HG02981 (cell line): ENCODE data around the gene PRRX2.
"Not testable (repeated sequence)": the region's sequence is repeated elsewhere in the genome, so short reads cannot be mapped to it uniquely, and the experiment has no call there.

Experiments used
- ATAC-seq: cut with Tn5 transposase; IDR thresholded peaks from one replicate; pipeline ENCODE4 v1.9.1; 2021; ENCODE audit warnings: mild to moderate bottlenecking, moderate library complexity; ENCODE audit not compliant: unreplicated experiment

Gene PRRX2

GRCh38 chr9:129731477-129732085 lies 66.1 kb downstream of the PRRX2 start:
- ATAC-seq = no peak

GRCh38 chr9:129732100-129732499 lies 66.7 kb downstream of the PRRX2 start:
- no peak for ATAC-seq

- no peak for ATAC-seq
These were observed 67.6 kb downstream of the PRRX2 start for GRCh38 chr9:129732946-129733631.

- ATAC-seq = no peak
These were observed 68.1 kb downstream of the PRRX2 start for GRCh38 chr9:129733632-129733953.

- no peak for ATAC-seq
These were observed 70.1 kb downstream of the PRRX2 start for GRCh38 chr9:129735546-129735945.

- ATAC-seq = no peak
These were observed 70.9 kb downstream of the PRRX2 start for GRCh38 chr9:129736334-129736733.

- ATAC-seq = peak; percentile 70
These were observed 72.2 kb downstream of the PRRX2 start for GRCh38 chr9:129737479-129738274.

- no peak for ATAC-seq
These were observed 74.0 kb downstream of the PRRX2 start for GRCh38 chr9:129739432-129739831.

- ATAC-seq = no peak
These were observed 74.7 kb downstream of the PRRX2 start for GRCh38 chr9:129740174-129740573.

- no peak for ATAC-seq
These were observed 75.4 kb downstream of the PRRX2 start for GRCh38 chr9:129740666-129741464.

- no peak for ATAC-seq
These were observed 79.8 kb downstream of the PRRX2 start for GRCh38 chr9:129745200-129745599.

- no peak for ATAC-seq
These were observed 80.8 kb downstream of the PRRX2 start for GRCh38 chr9:129746092-129746777.

- ATAC-seq = no peak
These were observed 82.8 kb downstream of the PRRX2 start for GRCh38 chr9:129748249-129748648.

GRCh38 chr9:129749052-129749451 lies 83.6 kb downstream of the PRRX2 start:
- not testable (repeated sequence) for ATAC-seq

- no peak for ATAC-seq
These were observed 84.1 kb downstream of the PRRX2 start for GRCh38 chr9:129749575-129749974.

GRCh38 chr9:129750013-129750638 lies 84.7 kb downstream of the PRRX2 start:
- ATAC-seq = no peak

GRCh38 chr9:129751841-129752801 lies 86.7 kb downstream of the PRRX2 start:
- ATAC-seq = no peak

- ATAC-seq = no peak
These were observed 87.7 kb downstream of the PRRX2 start, which contains the start of gene PTGES for GRCh38 chr9:129752900-129753729. Gene PTGES, minus strand, starts transcription at chr9:129753042. Its CDS starts 30 bp downstream, at chr9:129753012.
